ENCODE data around the gene TMEM218.

The TMEM218 gene

DNA sequence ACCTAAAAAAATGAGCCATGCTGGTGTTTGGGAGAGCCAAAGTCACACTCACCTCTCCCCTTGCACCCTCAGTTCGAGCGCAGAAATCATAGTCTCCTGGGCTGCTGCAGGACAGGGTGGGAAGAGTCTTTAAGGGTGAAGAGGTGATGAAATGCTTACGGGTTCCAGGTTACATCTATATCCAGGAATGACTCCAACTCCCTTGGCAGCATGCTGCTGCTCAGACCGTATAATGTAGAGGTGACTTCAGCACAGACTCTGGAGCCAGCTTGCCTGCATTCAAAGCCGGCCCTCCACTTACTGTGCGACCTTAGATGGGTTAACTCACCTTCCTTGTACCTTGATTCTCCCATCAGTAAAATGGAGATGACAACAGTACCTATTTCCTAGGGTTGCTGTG is 35.9 kb upstream of the TMEM218 start:
- Histone ChIP-seq H3K36me3 (ENCODE audit: control insufficient read depth, insufficient read depth, low read length) (no peaks in the 10 kb centered on the region), H3K4me3 (ENCODE audit: low read depth, low read length) (no peak overlapping the region), H3K9me3 (ENCODE audit: control insufficient read depth, insufficient read depth, low read depth, low read length) (no peaks in the 10 kb centered on the region), H3K4me1 (ENCODE audit: control insufficient read depth, insufficient read depth, low read length) (peaks cover 15% of the 10 kb centered on the region), H3K27me3 (ENCODE audit: control insufficient read depth, insufficient read depth, low read length) (peaks cover 64% of the 10 kb centered on the region), H3K9ac (ENCODE audit: low read length) (no peak overlapping the region), H3K27ac (ENCODE audit: low read depth, low read length) (no peak overlapping the region)

DNA sequence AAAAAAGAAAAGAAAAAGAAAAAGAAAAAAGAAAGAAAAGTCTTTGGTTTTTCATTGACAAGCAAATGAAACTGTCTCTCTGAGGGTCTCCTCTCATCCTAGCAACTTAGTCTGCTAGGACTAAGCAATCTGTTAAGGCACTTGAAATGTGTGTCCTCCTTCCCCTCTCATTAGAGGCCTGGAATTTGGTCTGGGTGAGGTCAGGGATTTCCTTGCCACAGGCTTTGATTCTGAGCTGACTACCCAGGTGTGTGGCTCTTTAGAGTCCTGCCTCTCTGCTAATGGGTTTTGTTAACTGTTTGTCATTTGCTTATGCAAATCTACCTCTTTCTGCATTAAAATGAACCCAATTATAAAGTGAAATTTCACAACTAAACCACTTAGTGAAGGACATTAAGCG is 34.8 kb upstream of the TMEM218 start:
- H3K27ac ChIP-seq (ENCODE audit: low read depth, low read length), result no peak overlapping the region
- H3K9ac ChIP-seq (ENCODE audit: low read length), result no peak overlapping the region
- peaks cover 24% of the 10 kb centered on the region for H3K4me1 ChIP-seq (ENCODE audit: control insufficient read depth, insufficient read depth, low read length)
- H3K36me3 ChIP-seq (ENCODE audit: control insufficient read depth, insufficient read depth, low read length), result no peaks in the 10 kb centered on the region
- peaks cover 71% of the 10 kb centered on the region for H3K27me3 ChIP-seq (ENCODE audit: control insufficient read depth, insufficient read depth, low read length)
- peak overlapping the region; percentile 8; the same call in 1 of the 2 replicates for H3K4me3 ChIP-seq (ENCODE audit: low read depth, low read length)
- H3K9me3 ChIP-seq (ENCODE audit: control insufficient read depth, insufficient read depth, low read depth, low read length), result no peaks in the 10 kb centered on the region

DNA sequence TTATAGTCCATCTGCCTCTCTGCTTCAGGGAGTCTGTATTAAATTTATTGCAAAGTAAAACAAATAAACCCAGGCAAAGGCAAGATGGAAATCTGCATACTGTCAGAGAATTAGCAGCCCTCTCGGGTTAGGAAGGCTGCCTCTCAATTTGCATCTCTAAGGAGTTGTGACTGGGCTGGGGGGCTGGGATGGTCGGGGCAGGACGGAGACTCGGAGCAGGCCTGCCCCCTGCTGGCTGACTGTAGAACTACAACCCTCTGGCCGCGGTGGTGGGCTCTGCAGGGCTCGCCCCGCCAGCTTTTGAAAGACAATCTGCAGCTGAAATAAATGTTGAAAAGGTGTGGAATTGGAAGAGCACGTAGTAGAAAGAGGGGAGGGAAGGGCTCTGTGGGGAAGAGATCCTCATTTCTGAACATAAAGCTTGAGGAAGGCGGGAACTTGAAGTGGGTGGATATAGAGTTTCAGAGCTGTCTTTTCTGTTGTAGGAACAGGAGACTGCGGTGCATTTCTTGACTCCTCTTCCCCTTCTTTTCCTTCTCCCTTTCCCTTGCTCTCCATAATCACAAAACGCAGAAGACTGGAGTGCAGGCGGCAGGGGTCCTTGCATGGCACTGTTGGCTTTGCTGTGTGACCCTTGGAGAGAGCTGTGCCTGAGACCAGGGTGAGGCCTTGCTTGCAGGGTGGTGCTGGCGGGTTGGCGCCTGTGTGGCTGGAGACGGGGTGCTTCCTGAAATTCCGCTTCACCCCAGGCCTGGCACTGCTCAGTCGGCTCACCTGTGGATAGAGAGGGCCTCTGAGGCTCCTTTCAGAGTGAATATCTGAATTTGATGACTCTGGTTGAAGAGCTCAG is 30.5 kb upstream of the TMEM218 start:
- H3K9me3 ChIP-seq (ENCODE audit: control insufficient read depth, insufficient read depth, low read depth, low read length), result no peaks in the 10 kb centered on the region
- H3K4me1 ChIP-seq (ENCODE audit: control insufficient read depth, insufficient read depth, low read length), result peaks cover 43% of the 10 kb centered on the region
- no peak overlapping the region for H3K9ac ChIP-seq (ENCODE audit: low read length)
- 0 out of 2 replicates have a peak overlapping the region, but pooled peaks have one; percentile 19 for H3K4me3 ChIP-seq (ENCODE audit: low read depth, low read length)
- H3K27me3 ChIP-seq (ENCODE audit: control insufficient read depth, insufficient read depth, low read length), result peaks cover 72% of the 10 kb centered on the region
- no peak overlapping the region for H3K27ac ChIP-seq (ENCODE audit: low read depth, low read length)
- no peaks in the 10 kb centered on the region for H3K36me3 ChIP-seq (ENCODE audit: control insufficient read depth, insufficient read depth, low read length)

DNA sequence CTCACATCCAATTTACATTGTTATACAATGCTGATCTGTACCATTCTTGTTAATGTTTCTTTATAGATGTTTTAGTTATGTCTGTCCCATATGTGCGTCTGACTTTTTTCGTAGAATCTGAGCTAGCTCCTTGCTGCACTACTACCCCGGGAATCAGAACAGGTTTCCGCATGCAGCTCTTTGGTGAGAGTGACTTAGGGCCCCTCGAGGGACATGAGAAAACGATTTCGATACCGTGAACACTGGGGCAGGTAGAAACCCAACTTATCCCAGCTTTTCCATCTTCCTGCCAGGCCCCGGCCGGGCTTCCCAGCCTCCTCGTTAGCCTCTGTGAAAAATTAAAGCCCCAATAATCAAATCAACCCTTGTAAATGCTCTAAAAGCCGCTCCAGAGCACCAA is 29.8 kb upstream of the TMEM218 start:
- no peaks in the 10 kb centered on the region for H3K36me3 ChIP-seq (ENCODE audit: control insufficient read depth, insufficient read depth, low read length)
- no peak overlapping the region for H3K9ac ChIP-seq (ENCODE audit: low read length)
- H3K4me1 ChIP-seq (ENCODE audit: control insufficient read depth, insufficient read depth, low read length), result peaks cover 37% of the 10 kb centered on the region
- H3K27me3 ChIP-seq (ENCODE audit: control insufficient read depth, insufficient read depth, low read length), result peaks cover 71% of the 10 kb centered on the region
- no peaks in the 10 kb centered on the region for H3K9me3 ChIP-seq (ENCODE audit: control insufficient read depth, insufficient read depth, low read depth, low read length)
- H3K4me3 ChIP-seq (ENCODE audit: low read depth, low read length), result 0 out of 2 replicates have a peak overlapping the region, but pooled peaks have one; percentile 19
- H3K27ac ChIP-seq (ENCODE audit: low read depth, low read length), result no peak overlapping the region

DNA sequence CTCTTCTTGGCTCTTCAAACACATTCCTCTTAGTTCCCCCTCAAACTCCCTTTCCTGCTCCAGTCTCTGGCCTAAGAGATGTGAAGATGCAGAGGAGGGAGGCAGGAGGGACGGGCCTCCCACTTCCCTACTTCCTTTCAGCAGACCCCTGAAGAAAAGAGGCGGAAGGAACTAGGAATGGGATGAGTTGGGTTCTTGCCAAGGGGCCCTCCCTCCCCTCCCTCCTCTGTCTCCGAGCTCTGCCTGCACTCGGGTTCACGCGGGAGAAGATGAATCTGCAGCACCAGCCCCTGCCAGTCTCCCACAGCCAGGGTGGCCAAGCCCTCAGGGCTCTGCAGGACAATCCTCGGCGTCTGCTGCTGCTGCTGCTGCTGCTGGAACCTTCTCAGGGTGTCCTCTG is 28.8 kb upstream of the TMEM218 start:
- H3K27me3 ChIP-seq (ENCODE audit: control insufficient read depth, insufficient read depth, low read length), result peaks cover 70% of the 10 kb centered on the region

DNA sequence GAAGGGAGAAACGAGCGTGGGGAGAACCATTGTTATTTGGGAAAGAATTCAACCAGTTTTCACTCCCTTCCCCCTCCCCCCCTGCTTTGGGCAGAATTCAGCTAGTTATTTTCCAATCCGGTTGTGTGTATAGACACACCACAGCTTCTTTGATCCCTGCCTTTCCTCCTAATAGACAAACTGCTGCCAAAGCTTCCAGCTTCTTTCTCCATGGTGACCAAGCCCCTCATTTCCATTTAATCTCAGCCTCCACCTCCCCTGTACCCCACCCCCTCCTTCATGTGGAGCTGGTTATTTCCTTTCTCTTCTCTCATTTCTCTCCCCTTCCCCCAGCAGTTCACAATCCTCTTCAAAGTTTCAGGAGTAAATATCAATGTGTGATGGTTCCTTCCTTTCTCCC is 28.4 kb upstream of the TMEM218 start:
- Histone ChIP-seq H3K9ac (ENCODE audit: low read length) (no peak overlapping the region), H3K27ac (ENCODE audit: low read depth, low read length) (no peak overlapping the region), H3K4me3 (ENCODE audit: low read depth, low read length) (no peak overlapping the region), H3K9me3 (ENCODE audit: control insufficient read depth, insufficient read depth, low read depth, low read length) (no peaks in the 10 kb centered on the region), H3K36me3 (ENCODE audit: control insufficient read depth, insufficient read depth, low read length) (no peaks in the 10 kb centered on the region), H3K4me1 (ENCODE audit: control insufficient read depth, insufficient read depth, low read length) (peaks cover 37% of the 10 kb centered on the region), H3K27me3 (ENCODE audit: control insufficient read depth, insufficient read depth, low read length) (peaks cover 68% of the 10 kb centered on the region)

More for the DNA sequence above, 28.8 kb upstream of the TMEM218 start:
- Histone ChIP-seq H3K36me3 (ENCODE audit: control insufficient read depth, insufficient read depth, low read length) (no peaks in the 10 kb centered on the region), H3K9ac (ENCODE audit: low read length) (no peak overlapping the region), H3K4me3 (ENCODE audit: low read depth, low read length) (no peak overlapping the region), H3K9me3 (ENCODE audit: control insufficient read depth, insufficient read depth, low read depth, low read length) (no peaks in the 10 kb centered on the region), H3K27ac (ENCODE audit: low read depth, low read length) (no peak overlapping the region), H3K4me1 (ENCODE audit: control insufficient read depth, insufficient read depth, low read length) (peaks cover 37% of the 10 kb centered on the region)

DNA sequence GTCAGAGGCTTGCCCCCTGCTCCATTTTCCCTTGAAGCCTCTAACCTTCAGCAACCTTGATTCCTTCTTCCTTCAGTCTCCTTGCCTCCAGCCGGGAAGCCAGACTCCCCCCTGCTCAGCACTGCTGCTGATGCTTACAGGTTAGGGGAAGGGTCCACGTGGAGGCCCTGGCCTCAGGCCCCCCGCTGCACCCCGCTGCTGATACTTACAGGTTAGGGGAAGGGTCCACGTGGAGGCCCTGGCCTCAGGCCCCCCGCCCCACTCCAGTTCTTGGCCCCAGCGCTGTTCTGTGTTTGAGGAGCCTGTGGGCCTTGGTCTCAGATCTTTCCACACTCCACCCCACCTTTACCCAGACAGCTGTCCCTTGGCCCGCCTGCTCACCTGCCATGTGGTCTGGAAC is 27.5 kb upstream of the TMEM218 start:
- no peaks in the 10 kb centered on the region for H3K9me3 ChIP-seq (ENCODE audit: control insufficient read depth, insufficient read depth, low read depth, low read length)
- peaks cover 37% of the 10 kb centered on the region for H3K4me1 ChIP-seq (ENCODE audit: control insufficient read depth, insufficient read depth, low read length)
- no peak overlapping the region for H3K9ac ChIP-seq (ENCODE audit: low read length)
- peaks cover 66% of the 10 kb centered on the region for H3K27me3 ChIP-seq (ENCODE audit: control insufficient read depth, insufficient read depth, low read length)
- no peak overlapping the region for H3K4me3 ChIP-seq (ENCODE audit: low read depth, low read length)
- H3K27ac ChIP-seq (ENCODE audit: low read depth, low read length), result no peak overlapping the region
- H3K36me3 ChIP-seq (ENCODE audit: control insufficient read depth, insufficient read depth, low read length), result no peaks in the 10 kb centered on the region

DNA sequence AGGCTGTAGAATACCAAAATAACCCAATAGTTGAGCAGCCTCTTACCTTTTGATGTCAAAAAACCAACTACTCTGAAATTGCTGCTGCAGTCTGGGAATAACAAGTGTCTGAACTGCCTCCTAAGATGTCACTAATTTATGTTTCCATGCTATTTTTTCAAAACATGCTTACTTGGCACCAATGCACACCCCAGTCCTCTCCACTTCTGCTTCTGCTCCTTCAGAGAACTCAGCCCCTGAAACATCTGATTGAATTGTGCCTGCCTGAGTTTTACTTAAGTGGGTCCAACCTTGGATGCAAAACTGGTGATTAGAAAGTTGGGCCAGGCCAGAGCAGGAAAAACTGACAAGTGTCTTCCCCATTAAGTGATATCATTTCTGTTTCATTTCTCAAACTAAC is 24.6 kb upstream of the TMEM218 start:
- Histone ChIP-seq H3K4me3 (ENCODE audit: low read depth, low read length) (no peak overlapping the region), H3K9ac (ENCODE audit: low read length) (no peak overlapping the region), H3K27ac (ENCODE audit: low read depth, low read length) (no peak overlapping the region), H3K9me3 (ENCODE audit: control insufficient read depth, insufficient read depth, low read depth, low read length) (no peaks in the 10 kb centered on the region), H3K4me1 (ENCODE audit: control insufficient read depth, insufficient read depth, low read length) (peaks cover 23% of the 10 kb centered on the region), H3K36me3 (ENCODE audit: control insufficient read depth, insufficient read depth, low read length) (no peaks in the 10 kb centered on the region), H3K27me3 (ENCODE audit: control insufficient read depth, insufficient read depth, low read length) (peaks cover 45% of the 10 kb centered on the region)

DNA sequence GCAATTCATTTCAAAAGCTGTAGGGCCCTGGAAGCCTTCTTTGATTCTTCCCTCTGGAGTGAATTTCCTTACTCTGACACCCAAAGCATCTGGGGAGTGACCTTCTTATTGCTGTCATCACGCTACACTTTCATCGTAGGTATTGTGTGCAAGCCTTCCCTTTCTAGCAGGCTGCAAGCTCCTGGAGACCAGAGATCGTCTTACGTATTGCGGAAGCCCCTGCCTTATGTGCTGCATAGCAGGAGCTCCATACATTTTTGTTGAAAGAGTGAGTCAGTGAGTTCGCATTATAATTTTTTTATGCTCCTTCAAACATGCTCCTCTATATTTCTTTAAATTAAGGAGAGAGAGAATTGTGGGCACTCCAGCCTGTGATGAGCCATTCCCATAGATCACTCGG is 21.2 kb upstream of the TMEM218 start:
- Histone ChIP-seq H3K36me3 (ENCODE audit: control insufficient read depth, insufficient read depth, low read length) (no peaks in the 10 kb centered on the region), H3K4me1 (ENCODE audit: control insufficient read depth, insufficient read depth, low read length) (peaks cover 3% of the 10 kb centered on the region; the same call in 1 of the 2 replicates), H3K4me3 (ENCODE audit: low read depth, low read length) (no peak overlapping the region), H3K27ac (ENCODE audit: low read depth, low read length) (no peak overlapping the region), H3K9ac (ENCODE audit: low read length) (no peak overlapping the region), H3K27me3 (ENCODE audit: control insufficient read depth, insufficient read depth, low read length) (peaks cover 34% of the 10 kb centered on the region), H3K9me3 (ENCODE audit: control insufficient read depth, insufficient read depth, low read depth, low read length) (no peaks in the 10 kb centered on the region)

DNA sequence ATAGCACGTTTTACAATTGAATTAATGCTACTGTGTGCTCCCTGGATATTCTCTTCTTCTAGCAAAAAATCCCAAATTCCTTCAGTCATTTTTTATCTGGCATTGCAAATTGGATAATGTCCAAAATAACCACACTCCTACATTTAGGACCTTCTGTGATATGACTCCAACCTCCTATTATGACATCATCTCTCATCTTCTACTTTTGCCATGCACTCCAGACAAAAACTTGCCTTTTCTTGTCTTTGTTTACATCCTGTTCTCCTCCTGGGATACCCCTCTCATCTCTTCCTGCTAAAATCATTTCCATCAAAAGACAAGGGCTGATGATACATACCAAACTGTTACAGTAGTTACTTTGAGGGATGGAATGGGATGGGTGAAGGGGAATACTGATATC is 20.6 kb upstream of the TMEM218 start:
- Histone ChIP-seq H3K9ac (ENCODE audit: low read length) (no peak overlapping the region), H3K27me3 (ENCODE audit: control insufficient read depth, insufficient read depth, low read length) (peaks cover 38% of the 10 kb centered on the region), H3K4me1 (ENCODE audit: control insufficient read depth, insufficient read depth, low read length) (no peaks in the 10 kb centered on the region), H3K36me3 (ENCODE audit: control insufficient read depth, insufficient read depth, low read length) (no peaks in the 10 kb centered on the region), H3K4me3 (ENCODE audit: low read depth, low read length) (no peak overlapping the region), H3K9me3 (ENCODE audit: control insufficient read depth, insufficient read depth, low read depth, low read length) (no peaks in the 10 kb centered on the region), H3K27ac (ENCODE audit: low read depth, low read length) (no peak overlapping the region)

DNA sequence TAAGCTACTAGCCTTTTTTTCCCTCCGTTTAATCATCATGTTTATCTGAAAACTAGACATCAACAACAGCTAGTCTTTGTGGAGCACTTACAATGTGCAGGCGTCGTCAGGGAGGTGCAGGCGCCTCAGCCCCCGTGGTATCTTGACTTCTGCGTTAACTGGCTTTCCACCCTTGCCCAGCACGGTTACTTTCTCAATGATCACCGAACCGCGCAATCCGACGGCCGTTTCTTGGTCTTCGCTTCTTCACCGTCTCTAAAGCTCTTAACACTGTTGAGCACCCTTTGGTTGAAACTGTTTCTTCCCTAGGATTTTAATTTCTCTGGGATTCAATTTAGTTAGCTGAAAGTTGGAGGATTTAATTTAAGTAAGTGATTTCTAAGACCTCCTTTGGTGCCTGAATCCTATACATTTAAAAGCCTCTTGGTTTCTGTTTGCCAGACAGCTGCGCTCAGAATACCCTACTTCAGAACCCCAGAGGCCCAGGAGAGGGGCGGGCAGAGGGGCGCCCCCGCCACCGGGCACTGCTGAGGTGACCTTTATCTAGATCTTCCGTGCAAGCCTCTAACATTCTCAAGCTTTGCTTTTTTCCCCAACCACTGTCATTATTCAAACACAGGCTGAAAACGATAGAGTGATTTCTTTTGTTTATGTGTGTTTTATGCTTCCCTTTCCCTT is 18.0 kb upstream of the TMEM218 start:
- no peaks in the 10 kb centered on the region for H3K4me1 ChIP-seq (ENCODE audit: control insufficient read depth, insufficient read depth, low read length)
- peaks cover 45% of the 10 kb centered on the region for H3K27me3 ChIP-seq (ENCODE audit: control insufficient read depth, insufficient read depth, low read length)
- H3K9ac ChIP-seq (ENCODE audit: low read length), result no peak overlapping the region
- no peaks in the 10 kb centered on the region for H3K9me3 ChIP-seq (ENCODE audit: control insufficient read depth, insufficient read depth, low read depth, low read length)
- no peak overlapping the region for H3K4me3 ChIP-seq (ENCODE audit: low read depth, low read length)
- H3K36me3 ChIP-seq (ENCODE audit: control insufficient read depth, insufficient read depth, low read length), result no peaks in the 10 kb centered on the region
- no peak overlapping the region for H3K27ac ChIP-seq (ENCODE audit: low read depth, low read length)

All from HUES6 (cell line).